Stimulated activated CD8-positive, alpha-beta memory T cell treated with anti-CD3 and anti-CD28 coated beads, Interleukin-15, amount 100 ng/mL, for 4 hours (primary cell): ENCODE data around the gene GTF3C1.
A peak's percentile ranks its signal among the peaks of the same experiment; 100 is the strongest.
"Not testable (repeated sequence)": the region's sequence is repeated elsewhere in the genome, so short reads cannot be mapped to it uniquely, and the experiment has no call there.

Experiments used
- DNase-seq, 2 donors: peaks; one replicate each; pipeline ENCODE4 v3.0.0-alpha.2; 2020; ENCODE audit warnings: low read depth in 2 of 2

Gene GTF3C1

GRCh38 chr16:27549746-27550581, at the start of gene GTF3C1, which contains the start of gene KATNIP:
GTF3C1 (minus strand) TSS chr16:27549913; CDS start chr16:27549890, 23 bp downstream.
KATNIP (plus strand) TSS chr16:27550144; CDS start chr16:27550171, 27 bp downstream.
- DNase-seq = peak; percentile 100

- no peak for DNase-seq
Measured at GRCh38 chr16:27598931-27599565, 49.3 kb upstream of the GTF3C1 start.

- no peak for DNase-seq
Measured at GRCh38 chr16:27598220-27598619, 48.5 kb upstream of the GTF3C1 start.

GRCh38 chr16:27597361-27597760, 47.6 kb upstream of the GTF3C1 start:
- no peak for DNase-seq

- no peak for DNase-seq
Measured at GRCh38 chr16:27596411-27596810, 46.7 kb upstream of the GTF3C1 start.

- no peak for DNase-seq
Measured at GRCh38 chr16:27595993-27596392, 46.3 kb upstream of the GTF3C1 start.

GRCh38 chr16:27595475-27595874, 45.8 kb upstream of the GTF3C1 start:
- DNase-seq = no peak

- DNase-seq = no peak
Measured at GRCh38 chr16:27591837-27592236, 42.1 kb upstream of the GTF3C1 start.

- no peak for DNase-seq
Measured at GRCh38 chr16:27588057-27588456, 38.3 kb upstream of the GTF3C1 start.

GRCh38 chr16:27586711-27587110, 37.0 kb upstream of the GTF3C1 start:
- DNase-seq = no peak

GRCh38 chr16:27585200-27585599, 35.5 kb upstream of the GTF3C1 start:
- DNase-seq = no peak

- DNase-seq = no peak
Measured at GRCh38 chr16:27583634-27584033, 33.9 kb upstream of the GTF3C1 start.

GRCh38 chr16:27582883-27583282, 33.2 kb upstream of the GTF3C1 start:
- DNase-seq = no peak

GRCh38 chr16:27579087-27579980, 29.6 kb upstream of the GTF3C1 start:
- no peak for DNase-seq

GRCh38 chr16:27576729-27577128, 27.0 kb upstream of the GTF3C1 start:
- no peak for DNase-seq

- no peak for DNase-seq
Measured at GRCh38 chr16:27572711-27573110, 23.0 kb upstream of the GTF3C1 start.

GRCh38 chr16:27571433-27572326, 22.0 kb upstream of the GTF3C1 start:
- DNase-seq = no peak

GRCh38 chr16:27570986-27571385, 21.3 kb upstream of the GTF3C1 start:
- DNase-seq = not testable (repeated sequence)

- DNase-seq = no peak
Measured at GRCh38 chr16:27568077-27568476, 18.4 kb upstream of the GTF3C1 start.

GRCh38 chr16:27566417-27566816, 16.7 kb upstream of the GTF3C1 start:
- DNase-seq = no peak

- no peak for DNase-seq
Measured at GRCh38 chr16:27564224-27564623, 14.5 kb upstream of the GTF3C1 start.
